ENCODE measurements around the gene SFTPD.
"Not testable (repeated sequence)": the region's sequence is repeated elsewhere in the genome, so short reads cannot be mapped to it uniquely, and the experiment has no call there.

DNA sequence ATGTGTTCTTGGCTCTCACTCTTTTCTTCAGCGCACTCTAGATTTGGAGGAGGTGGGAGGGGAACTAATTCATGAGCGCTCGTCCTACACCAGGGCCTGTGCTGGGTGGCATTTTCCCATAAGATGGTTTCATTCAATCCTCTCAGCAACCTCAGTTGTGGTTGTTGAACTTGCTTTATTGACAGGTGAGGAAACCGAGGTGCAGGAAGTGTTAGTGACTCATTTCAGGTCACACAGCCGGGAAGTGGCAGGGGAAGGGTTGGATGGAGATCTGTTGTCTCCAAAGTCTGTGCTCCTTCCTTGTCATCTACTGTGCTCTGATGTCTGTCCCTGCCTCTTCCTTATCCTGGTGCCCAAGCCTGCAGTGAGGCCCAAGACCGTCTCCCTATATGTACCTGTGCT, 26.9 kb downstream of the SFTPD start:
- not testable (repeated sequence) for TF ChIP-seq YY1 (IDR thresholded peaks at IDR 0.05)
- TF ChIP-seq, protein P1, sequence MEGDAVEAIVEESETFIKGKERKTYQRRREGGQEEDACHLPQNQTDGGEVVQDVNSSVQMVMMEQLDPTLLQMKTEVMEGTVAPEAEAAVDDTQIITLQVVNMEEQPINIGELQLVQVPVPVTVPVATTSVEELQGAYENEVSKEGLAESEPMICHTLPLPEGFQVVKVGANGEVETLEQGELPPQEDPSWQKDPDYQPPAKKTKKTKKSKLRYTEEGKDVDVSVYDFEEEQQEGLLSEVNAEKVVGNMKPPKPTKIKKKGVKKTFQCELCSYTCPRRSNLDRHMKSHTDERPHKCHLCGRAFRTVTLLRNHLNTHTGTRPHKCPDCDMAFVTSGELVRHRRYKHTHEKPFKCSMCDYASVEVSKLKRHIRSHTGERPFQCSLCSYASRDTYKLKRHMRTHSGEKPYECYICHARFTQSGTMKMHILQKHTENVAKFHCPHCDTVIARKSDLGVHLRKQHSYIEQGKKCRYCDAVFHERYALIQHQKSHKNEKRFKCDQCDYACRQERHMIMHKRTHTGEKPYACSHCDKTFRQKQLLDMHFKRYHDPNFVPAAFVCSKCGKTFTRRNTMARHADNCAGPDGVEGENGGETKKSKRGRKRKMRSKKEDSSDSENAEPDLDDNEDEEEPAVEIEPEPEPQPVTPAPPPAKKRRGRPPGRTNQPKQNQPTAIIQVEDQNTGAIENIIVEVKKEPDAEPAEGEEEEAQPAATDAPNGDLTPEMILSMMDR (IDR thresholded peaks at IDR 0.05; ENCODE audit: low read depth, low read length, missing input control) = not testable (repeated sequence)
- TF ChIP-seq, protein P2, sequence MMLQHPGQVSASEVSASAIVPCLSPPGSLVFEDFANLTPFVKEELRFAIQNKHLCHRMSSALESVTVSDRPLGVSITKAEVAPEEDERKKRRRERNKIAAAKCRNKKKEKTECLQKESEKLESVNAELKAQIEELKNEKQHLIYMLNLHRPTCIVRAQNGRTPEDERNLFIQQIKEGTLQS (IDR thresholded peaks at IDR 0.05) = not testable (repeated sequence)
